HG03460 (cell line): ENCODE data around the gene ALPP.

Source experiments
- ATAC-seq: cut with Tn5 transposase; IDR thresholded peaks from one replicate; pipeline ENCODE4 v1.9.1; 2021; ENCODE audit not compliant: unreplicated experiment

Gene ALPP

DNA sequence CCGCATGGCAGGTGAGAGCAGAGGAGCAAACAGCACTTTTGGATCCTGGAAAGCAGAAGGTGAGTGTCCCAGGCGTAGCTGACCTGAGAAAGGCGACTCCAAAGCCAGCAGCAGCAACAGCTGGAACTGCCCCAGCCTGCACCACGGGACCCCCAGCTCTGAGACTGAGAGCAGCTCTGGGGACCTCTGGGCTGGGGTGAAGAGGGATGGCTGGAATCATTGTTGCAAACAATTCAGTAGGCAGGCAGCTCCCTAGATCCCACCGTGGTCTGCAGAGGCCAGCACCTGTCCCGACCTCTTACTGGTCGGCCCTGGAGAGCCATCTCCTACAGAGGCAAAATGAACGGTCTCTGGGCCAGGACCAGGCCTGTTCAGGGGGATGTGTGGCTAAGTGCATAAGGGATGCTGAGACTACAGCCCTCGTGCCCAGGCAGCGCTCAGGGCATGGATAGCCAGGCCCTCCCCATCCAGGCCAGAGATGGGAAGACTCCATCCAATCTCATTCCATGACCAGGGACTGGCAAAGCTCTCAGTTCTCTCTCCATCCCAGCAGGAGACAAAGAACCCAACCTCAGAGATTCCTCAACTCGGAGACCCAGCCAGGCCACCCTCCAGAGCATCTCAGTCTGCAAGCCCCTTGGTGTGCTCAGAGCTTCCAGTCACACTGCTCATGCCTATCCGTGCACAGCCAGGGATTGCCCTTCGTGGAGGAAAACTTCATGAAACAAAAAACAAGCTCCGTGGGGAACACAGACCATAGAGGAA, 38.2 kb upstream of the ALPP start:
- no peak for ATAC-seq

DNA sequence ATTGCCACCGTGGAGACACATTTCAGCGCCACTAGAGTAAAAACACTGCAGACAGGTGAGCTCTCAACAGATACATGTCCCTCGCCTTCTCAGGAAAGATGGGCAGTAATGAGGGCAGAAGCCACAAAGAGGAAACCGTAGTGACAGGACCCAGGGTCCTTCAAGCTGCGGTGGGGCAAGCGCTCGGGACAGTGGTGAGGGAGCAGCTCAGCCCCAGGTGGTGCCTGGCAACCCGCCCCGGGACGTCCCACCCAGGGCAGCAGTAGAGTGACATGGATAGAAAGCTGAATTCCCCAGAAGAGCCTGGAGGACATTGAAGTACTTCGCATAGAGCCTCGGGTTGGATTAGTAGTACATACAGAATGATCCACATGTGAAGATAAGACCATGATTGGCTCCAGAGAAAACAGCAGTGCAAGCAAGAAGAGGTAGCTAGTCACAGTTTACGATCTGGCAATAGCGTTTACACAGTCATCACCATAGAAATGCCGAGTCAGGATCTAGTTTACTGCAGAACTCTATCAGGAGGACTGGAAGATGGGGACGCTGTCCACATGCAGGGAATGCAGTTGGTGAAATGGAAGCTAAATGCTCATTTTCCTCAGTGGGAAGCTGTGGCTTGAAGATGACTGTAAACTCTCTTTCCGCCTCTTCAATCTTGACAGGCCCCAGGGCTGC, 37.4 kb upstream of the ALPP start:
- ATAC-seq: no peak

DNA sequence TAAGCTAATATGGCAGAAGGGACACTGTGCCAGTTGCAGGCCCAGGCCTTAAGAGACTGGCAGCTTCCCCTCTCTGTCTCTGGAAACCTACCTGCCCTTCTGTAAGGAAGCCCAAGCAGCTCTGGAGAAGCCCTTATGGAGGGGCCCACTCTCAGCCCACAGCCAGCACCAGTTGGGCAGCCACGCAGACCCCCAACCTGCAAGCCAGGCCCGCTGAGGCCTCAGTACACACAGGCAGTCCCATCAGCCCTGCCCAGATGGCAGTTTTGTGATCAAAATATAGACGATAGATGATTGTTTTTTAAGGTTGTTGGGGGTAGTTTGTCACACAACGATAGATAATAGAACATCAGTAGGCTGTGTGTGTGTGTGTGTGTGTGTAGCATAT, 36.8 kb upstream of the ALPP start:
- no peak for ATAC-seq

- ATAC-seq: no peak
Observed at GRCh38 chr2:232342635-232343565, 35.7 kb upstream of the ALPP start.

- no peak for ATAC-seq
Observed at GRCh38 chr2:232343821-232344220, 34.7 kb upstream of the ALPP start.

DNA sequence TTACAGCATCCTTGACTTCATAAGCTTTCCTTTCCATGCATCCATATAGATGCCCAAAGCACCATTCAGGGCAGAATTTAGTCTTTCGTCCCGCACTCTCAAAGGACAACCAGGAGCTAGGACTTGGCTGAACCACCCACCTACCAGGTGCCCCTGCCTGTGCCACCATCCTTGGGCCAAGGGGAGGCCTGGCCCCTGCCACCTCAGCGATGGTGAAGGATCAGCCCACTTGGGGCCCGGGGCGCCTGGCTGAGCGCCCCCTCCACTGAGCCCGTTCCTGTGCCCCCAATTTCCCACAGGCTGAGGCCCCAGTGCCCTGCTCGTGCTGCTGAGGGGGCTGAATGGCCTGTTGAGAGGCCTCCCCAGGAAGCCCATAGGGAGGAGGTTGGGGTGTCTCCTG, 33.3 kb upstream of the ALPP start:
- ATAC-seq: no peak

GRCh38 chr2:232347369-232347768, 31.2 kb upstream of the ALPP start:
- ATAC-seq: no peak

GRCh38 chr2:232348936-232349335, 29.6 kb upstream of the ALPP start:
- no peak for ATAC-seq

GRCh38 chr2:232349546-232349945, 29.0 kb upstream of the ALPP start:
- ATAC-seq: no peak

GRCh38 chr2:232349946-232350635, 28.5 kb upstream of the ALPP start:
- no peak for ATAC-seq

DNA sequence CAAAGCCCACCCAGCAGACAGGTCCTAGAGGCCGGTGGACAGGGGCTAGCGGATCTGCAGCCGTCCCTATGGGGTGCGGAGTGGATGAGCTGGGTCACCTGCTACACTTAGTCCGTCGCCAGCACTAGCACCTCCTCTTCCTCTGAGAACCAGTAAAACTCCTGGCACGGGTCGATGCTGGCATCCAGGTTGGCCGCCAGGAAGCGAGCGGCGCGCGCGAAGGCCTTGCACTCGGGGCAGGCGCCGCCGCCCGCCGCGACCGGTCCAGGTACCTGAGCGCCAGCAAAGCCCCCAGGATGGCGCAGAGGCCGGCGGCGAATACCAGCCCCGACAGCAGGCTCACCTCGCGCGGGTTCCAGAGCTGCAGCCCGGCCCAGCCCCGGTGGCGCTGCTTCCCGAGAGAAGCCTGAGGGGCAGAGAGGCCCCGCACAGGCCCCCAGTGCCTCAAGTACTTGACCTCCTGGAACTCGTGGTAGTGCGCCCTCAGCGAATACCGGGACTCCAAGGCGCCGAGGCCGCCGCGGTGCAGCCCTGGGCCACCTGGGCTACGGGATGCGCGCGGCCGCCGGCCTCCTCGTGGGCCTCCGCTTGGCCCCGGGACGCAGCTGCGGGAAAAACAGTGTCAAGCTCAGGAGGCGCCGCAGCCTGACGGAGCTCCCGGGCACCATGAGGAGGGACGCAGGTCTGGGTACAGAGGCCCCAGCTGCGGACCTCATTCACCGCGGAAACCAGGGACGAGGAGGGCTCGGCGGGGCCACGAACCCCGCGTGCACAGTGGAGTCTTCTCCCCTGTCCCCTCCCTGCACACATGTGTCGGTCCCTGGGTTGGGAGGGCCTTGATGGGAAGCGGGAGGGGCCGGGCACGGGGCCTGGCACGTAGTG, 27.5 kb upstream of the ALPP start:
- ATAC-seq: no peak

DNA sequence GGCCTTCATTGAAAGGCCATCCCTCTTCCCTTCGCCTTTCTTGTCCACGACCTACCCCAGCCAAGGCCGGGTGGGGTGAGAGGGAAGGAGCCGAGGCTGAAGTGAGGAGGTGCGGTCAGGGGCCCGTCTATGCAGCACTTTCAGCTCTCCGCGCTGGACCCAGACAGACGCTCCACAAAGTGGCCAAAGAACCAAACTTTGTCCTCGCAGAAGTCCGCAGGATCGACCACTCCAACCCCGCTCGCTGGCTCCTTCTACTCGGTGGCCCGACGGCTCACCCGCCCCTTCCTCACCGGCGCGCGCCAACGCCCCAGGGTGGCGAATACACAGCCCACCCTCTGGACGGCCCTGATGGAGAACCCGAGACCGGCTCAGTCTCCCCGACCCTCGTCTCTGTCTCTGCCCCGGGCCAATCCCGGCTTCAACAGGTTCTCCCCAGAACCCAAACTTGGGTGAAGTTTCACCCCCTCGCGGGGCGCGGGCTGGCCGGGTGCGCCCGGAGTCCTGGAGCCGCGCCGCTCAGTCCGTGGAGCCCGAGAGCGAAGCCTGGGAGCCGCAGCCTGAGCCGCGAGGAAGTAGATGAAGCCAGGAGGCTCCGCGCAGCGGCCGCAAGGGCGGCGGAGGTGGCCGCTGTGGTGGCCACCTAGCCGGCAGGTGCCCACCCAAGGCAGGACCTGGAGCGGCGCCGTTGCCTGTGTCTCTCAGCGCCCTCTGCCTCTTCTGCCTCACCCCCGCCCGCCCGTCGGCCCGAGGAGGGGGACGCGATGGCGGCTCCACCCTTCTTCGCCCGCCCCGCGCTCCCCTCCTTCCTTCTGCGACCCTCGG, 26.7 kb upstream of the ALPP start:
- ATAC-seq: no peak

DNA sequence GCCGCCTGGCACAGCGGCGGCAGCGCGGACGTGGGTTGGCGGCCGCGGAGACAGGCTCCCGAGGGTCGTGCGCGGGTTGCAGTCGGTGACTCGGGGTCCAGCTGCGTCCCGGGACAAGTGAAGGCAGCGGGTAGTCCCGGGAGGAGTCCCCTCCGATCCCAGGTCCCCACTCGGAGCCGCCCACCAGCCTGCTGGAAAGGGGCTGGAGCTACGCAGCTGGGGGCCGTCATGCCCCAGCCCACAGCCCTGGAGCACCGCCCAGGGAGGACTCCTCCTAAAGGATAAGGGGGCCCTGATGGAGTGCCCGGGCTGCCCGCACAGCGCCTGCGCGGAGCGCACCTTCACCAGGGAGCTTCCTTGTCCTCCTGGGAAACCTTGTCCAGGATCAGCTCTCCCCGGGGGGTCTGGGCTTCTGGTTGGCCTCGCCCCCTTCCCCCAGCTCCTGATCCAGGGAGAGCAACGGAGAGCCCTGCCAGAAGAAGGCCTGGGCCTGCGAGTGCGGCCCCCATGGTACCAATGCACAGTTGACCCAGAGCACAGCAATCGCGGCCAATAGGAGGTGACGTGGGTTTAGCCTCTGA, 25.9 kb upstream of the ALPP start:
- no peak for ATAC-seq

DNA sequence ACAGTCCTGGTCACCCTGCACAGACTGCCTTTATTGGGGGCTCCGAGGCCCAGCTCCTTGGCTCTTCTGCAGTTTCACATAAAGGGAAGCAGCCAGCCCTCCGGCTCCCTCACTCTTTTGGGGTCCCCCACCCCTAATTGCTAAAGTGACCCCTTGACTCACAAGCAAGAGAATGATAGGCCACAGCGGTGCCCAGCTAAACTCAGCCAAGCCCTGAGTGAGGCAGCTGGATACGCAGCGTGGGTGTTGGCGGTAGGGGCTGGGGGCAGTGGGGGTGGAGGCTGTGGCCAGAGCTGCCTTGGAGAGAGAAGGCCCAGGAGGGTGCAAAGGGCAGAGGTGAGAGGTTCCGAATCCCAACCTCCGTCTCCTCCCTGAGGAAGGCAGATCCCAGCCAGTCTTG, 25.5 kb upstream of the ALPP start:
- ATAC-seq: no peak

DNA sequence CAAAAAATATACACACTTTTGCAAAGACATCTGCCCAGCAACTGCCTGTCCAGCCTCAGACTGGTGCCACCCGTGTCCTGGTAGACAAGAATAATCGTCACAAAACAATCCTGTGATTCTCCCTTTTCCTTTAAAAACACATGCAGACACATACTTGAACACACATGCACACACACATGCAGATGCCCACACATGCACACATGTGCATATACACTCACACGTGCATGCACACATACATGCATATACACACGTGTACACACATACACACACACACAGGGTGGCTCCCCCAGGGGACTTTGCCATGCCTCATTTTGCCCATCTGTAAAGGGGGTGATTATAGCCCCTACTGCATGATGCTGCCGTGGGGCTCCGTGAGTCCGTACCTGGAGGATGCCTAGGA, 24.9 kb upstream of the ALPP start:
- ATAC-seq: no peak

DNA sequence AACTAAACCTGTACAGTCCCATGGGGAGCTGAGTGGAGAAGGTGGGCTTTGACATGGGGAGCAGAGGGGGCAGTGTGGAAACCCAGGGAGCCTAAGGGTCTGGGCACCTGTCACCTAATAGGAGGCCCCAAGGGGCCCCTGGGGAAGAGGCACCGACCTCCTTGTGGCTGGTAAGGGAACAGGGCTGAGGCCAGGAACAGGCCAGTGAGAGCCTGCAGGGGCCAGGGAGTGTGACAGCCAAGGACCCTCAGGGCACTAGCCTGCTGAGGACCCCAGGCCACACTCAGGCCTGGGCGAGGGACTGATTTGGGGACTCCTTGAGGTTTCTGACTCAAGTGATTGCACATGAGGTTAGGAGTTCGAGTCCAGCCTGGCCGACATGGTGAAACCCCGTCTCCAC, 24.5 kb upstream of the ALPP start:
- ATAC-seq: no peak

DNA sequence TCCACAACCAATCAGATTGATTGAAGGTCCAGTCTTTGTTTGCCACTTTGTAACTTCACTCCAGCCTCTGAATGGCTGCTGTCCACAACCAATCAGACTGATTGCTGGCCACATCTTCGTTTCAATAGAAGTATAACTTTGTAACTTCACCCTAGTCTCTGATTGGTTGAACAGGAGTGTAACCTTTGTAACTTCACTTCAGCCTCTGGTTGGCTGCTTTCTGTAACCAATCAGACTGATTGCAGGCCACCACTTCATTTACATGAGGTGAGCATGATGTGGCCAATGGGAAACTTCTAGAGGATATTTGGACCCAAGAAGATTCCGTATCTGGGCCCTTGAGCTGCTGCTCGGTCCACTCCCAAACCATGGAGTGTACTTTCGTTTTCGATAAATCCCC, 16.9 kb upstream of the ALPP start:
- no peak for ATAC-seq

DNA sequence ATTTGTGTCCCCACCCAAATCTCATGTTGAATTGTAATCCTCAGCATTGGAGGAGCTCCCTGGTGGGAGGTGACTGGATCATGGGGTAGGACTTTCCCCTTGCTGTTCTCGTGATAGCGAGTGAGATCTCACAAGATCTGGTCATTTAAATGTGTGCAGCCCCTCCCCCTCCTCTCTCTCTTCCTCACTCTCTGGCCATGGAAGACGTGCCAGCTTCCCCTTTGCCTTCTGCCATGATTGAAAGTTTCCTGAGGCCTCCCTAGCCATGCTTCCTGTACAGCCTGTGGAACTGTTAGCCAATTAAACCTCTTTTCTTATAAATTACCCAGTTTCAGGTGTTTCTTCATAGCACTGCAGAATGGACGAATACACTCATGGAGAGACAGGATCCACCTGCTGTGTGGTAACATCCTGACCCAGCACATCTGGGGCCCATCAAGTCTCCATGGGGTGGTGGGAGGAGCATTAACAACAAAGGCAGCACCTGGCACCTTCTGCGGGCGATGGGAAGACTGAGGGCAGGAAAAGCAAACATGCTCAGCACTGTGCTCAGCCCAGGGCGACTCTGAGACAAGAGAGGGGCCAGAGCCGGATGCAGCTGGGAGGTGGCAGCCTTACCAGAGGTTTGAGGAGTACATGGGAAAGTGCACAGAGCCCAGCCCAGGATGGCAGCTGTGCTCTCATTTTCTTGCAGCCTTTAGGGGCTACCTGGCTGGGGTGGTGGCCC, 16.2 kb upstream of the ALPP start:
- no peak for ATAC-seq
